B cell (primary cell): ENCODE data around the gene SLC32A1. TPM values are rescaled to one million over a fixed set of nuclear protein-coding genes. Genes with fewer than 3 reads are reported as not detected.

Source experiments
- ATAC-seq: fragments of 200-7000 bp; cut with Tn5 transposase; one replicate; pipeline ENCODE4 v1.10.0; 2021; ENCODE audit warnings: low read depth, mild to moderate bottlenecking, moderate number of reproducible peaks, moderate library complexity
- CTCF ChIA-PET: fragments of 350-600 bp; sonication (Branson Sonifier 250); formaldehyde crosslinking; loops from one replicate; lab custom pipeline; 2021; ENCODE audit warnings: antibody characterized with exemption, inconsistent platforms; lab: Charles Lee
- POLR2A ChIA-PET: fragments of 350-600 bp; sonication (Branson Sonifier 250); formaldehyde crosslinking; loops from one replicate; lab custom pipeline; 2021; ENCODE audit warnings: antibody characterized with exemption; lab: Charles Lee
- DNase-seq: peaks from one replicate; pipeline ENCODE4 v3.0.0; 2013
- H2AFZ ChIP-seq: 2 replicates; pipeline ENCODE4 v1.6.1; 2012; ENCODE audit warnings: mild to moderate bottlenecking, low read depth, low read length; ENCODE audit not compliant: insufficient read depth, poor library complexity, severe bottlenecking
- H3K27ac ChIP-seq, 2 donors: 1 replicate in 1 of 2; 2 replicates in 1 of 2; pipeline ENCODE4 v1.5.1; 2012 to 2013; ENCODE audit warnings: low read length in 2 of 2, mild to moderate bottlenecking in 2 of 2, moderate library complexity in 1 of 2
- H3K27me3 ChIP-seq, 4 experiments: fragments of 200-600 bp in 1 of 4; sonication (generic) in 1 of 4; replicated peaks in 1 of 4; 1 replicate in 2 of 4; 2 replicates in 2 of 4; pipeline versions ENCODE4 v1.6.1 to v1.7.0; 2013 to 2016; ENCODE audit warnings: low read length in 3 of 4, mild to moderate bottlenecking in 2 of 4, mixed read lengths in 1 of 4, moderate library complexity in 1 of 4; ENCODE audit not compliant: insufficient read depth in 4 of 4, control insufficient read depth in 3 of 4; ENCODE audit errors: control extremely low read depth in 1 of 4
- H3K36me3 ChIP-seq, 2 experiments: replicated peaks in 1 of 2; 1 replicate in 1 of 2; 2 replicates in 1 of 2; pipeline versions ENCODE4 v1.6.1 to v1.7.1; 2013; ENCODE audit warnings: low read length in 1 of 2; ENCODE audit not compliant: insufficient read depth in 2 of 2, control insufficient read depth in 1 of 2; ENCODE audit errors: control extremely low read depth in 1 of 2, extremely low read depth in 1 of 2
- H3K4me1 ChIP-seq, 2 donors: fragments of 200-600 bp in 1 of 2; sonication (generic) in 1 of 2; 1 replicate in 1 of 2; 2 replicates in 1 of 2; pipeline versions ENCODE4 v1.5.1 to v1.6.1; 2013 to 2017; ENCODE audit warnings: low read length in 2 of 2; ENCODE audit not compliant: control insufficient read depth in 2 of 2, insufficient read depth in 2 of 2
- H3K4me2 ChIP-seq: replicated peaks from 2 replicates; pipeline ENCODE3; 2012; ENCODE audit warnings: mild to moderate bottlenecking, low read depth, low read length; ENCODE audit not compliant: poor library complexity, severe bottlenecking
- H3K4me3 ChIP-seq, 5 experiments: fragments of 200-600 bp in 1 of 5; sonication (generic) in 1 of 5; 1 replicate in 3 of 5; 2 replicates in 2 of 5; pipeline versions ENCODE4 v1.5.1 to v1.7.0; 2011 to 2016; ENCODE audit warnings: low read length in 4 of 5, mild to moderate bottlenecking in 4 of 5, low read depth in 2 of 5, control low read depth in 1 of 5, moderate library complexity in 1 of 5; ENCODE audit not compliant: insufficient read depth in 1 of 5; ENCODE audit errors: control extremely low read depth in 1 of 5, extremely low read depth in 1 of 5
- H3K79me2 ChIP-seq: fragments of 200-600 bp; sonication (generic); one replicate; pipeline ENCODE4 v1.6.0; 2016; ENCODE audit warnings: low read length; ENCODE audit not compliant: control insufficient read depth, insufficient read depth
- H3K9ac ChIP-seq: fragments of 200-600 bp; sonication (generic); 2 replicates; pipeline ENCODE4 v1.6.1; 2017; ENCODE audit warnings: mild to moderate bottlenecking, low read length, moderate library complexity
- H3K9me3 ChIP-seq, 3 donors: one replicate each; pipeline versions ENCODE4 v1.6.1 to v1.7.1; 2013; ENCODE audit warnings: low read length in 2 of 3; ENCODE audit not compliant: control insufficient read depth in 2 of 3, insufficient read depth in 1 of 3; ENCODE audit errors: control extremely low read depth in 1 of 3
- H4K20me1 ChIP-seq: 2 replicates; pipeline ENCODE4 v1.6.0; 2012; ENCODE audit warnings: mild to moderate bottlenecking, low read length; ENCODE audit not compliant: insufficient read depth, control insufficient read depth, poor library complexity, severe bottlenecking
- H3K27ac Mint-ChIP-seq: one replicate; pipeline ENCODE4 v1.8.0; 2021; ENCODE audit warnings: mixed read lengths
- H3K27me3 Mint-ChIP-seq: one replicate; pipeline ENCODE4 v1.8.0; 2021; ENCODE audit warnings: mixed read lengths
- H3K4me1 Mint-ChIP-seq: one replicate; pipeline ENCODE4 v1.8.0; 2021; ENCODE audit warnings: mixed read lengths
- H3K4me3 Mint-ChIP-seq: one replicate; pipeline ENCODE4 v1.8.0; 2021; ENCODE audit warnings: mixed read lengths
- H3K9me3 Mint-ChIP-seq: one replicate; pipeline ENCODE4 v1.8.0; 2022; ENCODE audit warnings: mixed read lengths; ENCODE audit not compliant: insufficient read depth
- EZH2 ChIP-seq: IDR thresholded peaks from 2 replicates; pipeline ENCODE4 v1.6.1; 2012; ENCODE audit warnings: borderline replicate concordance, low read depth, mild to moderate bottlenecking, moderate library complexity, low read length; ENCODE audit not compliant: insufficient read depth, poor library complexity, severe bottlenecking
- WGBS: methylation state at CpG from one replicate; pipeline ENCODE4 v1.1.5; 2013; ENCODE audit warnings: missing lambda C conversion rate; ENCODE audit not compliant: insufficient coverage; 5-methylcytosine and 5-hydroxymethylcytosine counted together
- intact Hi-C: fragments of 100-400 bp; cut with micrococcal nuclease; formaldehyde crosslinking; loops from one replicate; pipeline ENCODE4 v1.10.0; 2022
- polyA plus RNA-seq: library from polyadenylated mRNA; depleted of rRNA; stranded (reverse); fragments of >200 nt; gene quantifications from 2 replicates; pipeline ENCODE4 v1.2.3, GENCODE V29; 2012
- total RNA-seq, 2 donors: library from RNA; stranded (reverse); fragments of 120-200 nt in 1 of 2; gene quantifications; 1 replicate in 1 of 2; 2 replicates in 1 of 2; pipeline versions ENCODE4 v1.2.3 to v1.2.4, GENCODE V29; 2013 to 2022
- TF ChIP-seq, protein P1 (sequence below): fragments of 200-600 bp; IDR thresholded peaks from one replicate; pipeline ENCODE4 v1.8.0; 2022; ENCODE audit warnings: antibody characterized with exemption, mild to moderate bottlenecking

The SLC32A1 gene
- total and polyA plus RNA-seq, 2 donors (not counting 1 experiment from before 2014, with no cell fraction given) = not detected

DNA sequence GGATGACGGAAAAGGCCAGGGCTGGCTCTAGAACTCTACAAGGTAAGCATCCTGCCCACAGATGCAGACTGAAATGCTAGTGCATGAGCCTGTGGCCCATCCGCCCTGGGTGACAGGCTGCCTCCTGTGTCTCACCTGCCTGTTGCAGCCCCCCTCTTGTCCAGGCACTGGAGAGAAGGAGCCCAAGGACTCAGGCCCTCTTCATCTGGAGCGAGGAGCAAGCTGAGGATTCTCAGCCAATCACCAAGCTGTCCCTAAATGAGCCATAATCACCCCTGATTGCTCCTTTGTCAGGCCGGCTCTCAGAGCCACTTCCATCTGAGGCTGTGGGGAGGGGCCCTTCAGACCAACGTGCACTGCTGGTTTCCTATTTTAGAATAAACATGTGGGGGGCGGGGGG is 10.0 kb upstream of the SLC32A1 start:
- ATAC-seq = no peak
- H3K4me3 Mint-ChIP-seq = no peak overlapping the region
- whole genome bisulfite sequencing = 33% methylated on average over 5 of the region's 6 CpGs
- H3K27me3 Mint-ChIP-seq = peaks cover 59% of the 10 kb centered on the region
- Histone ChIP-seq H3K9me3 (no peaks in the 10 kb centered on the region), H2AFZ (no peak overlapping the region), H4K20me1 (no peaks in the 10 kb centered on the region), H3K27me3 (peaks cover 0 to 28% (median 12%) of the 10 kb centered on the region in 4 experiments), H3K36me3 (no peaks in the 10 kb centered on the region), H3K4me2 (no peak overlapping the region), H3K4me3 (no peak overlapping the region), H3K79me2 (no peaks in the 10 kb centered on the region), H3K4me1 (no peaks in the 10 kb centered on the region), H3K9ac (no peak overlapping the region), H3K27ac (no peak overlapping the region)
- intact Hi-C loops = no loop called here
- no peaks in the 10 kb centered on the region for H3K4me1 Mint-ChIP-seq
- ChIA-PET POLR2A (no interaction called here), CTCF (no interaction called here)
- H3K27ac Mint-ChIP-seq = no peak overlapping the region
- H3K9me3 Mint-ChIP-seq = no peaks in the 10 kb centered on the region
- TF ChIP-seq EZH2 = no peak
- TF ChIP-seq, protein P1, sequence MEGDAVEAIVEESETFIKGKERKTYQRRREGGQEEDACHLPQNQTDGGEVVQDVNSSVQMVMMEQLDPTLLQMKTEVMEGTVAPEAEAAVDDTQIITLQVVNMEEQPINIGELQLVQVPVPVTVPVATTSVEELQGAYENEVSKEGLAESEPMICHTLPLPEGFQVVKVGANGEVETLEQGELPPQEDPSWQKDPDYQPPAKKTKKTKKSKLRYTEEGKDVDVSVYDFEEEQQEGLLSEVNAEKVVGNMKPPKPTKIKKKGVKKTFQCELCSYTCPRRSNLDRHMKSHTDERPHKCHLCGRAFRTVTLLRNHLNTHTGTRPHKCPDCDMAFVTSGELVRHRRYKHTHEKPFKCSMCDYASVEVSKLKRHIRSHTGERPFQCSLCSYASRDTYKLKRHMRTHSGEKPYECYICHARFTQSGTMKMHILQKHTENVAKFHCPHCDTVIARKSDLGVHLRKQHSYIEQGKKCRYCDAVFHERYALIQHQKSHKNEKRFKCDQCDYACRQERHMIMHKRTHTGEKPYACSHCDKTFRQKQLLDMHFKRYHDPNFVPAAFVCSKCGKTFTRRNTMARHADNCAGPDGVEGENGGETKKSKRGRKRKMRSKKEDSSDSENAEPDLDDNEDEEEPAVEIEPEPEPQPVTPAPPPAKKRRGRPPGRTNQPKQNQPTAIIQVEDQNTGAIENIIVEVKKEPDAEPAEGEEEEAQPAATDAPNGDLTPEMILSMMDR = no peak
- DNase-seq = no peak

DNA sequence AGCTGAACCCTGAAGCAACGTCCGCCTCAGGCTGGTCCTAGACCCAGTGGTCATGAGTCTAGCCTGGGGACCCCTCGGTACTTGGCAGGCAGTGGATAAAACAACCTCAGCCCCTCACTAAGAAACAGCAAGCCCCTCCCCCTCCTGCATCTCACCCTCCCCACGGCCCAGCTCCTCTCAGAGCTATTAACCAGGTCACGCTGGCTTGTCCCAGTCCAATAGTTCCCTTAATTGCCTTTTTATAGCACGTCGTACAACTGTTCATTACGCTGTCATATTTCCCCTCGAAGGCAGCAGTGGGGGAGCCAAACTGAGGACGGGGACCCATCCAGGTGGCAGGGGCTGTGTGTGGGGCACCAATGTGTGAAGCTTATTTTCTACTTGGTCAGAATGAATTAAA is 8.6 kb upstream of the SLC32A1 start:
- no peaks in the 10 kb centered on the region for H3K9me3 ChIP-seq
- ChIA-PET POLR2A (interaction anchor here (0.6 kb wide), 1 partner anchor 25 kb away, joined by 9 read pairs; no protein-coding TSS in a partner anchor), CTCF (no interaction called here)
- H4K20me1 ChIP-seq = no peaks in the 10 kb centered on the region
- H3K4me3 ChIP-seq = no peak overlapping the region
- no peak overlapping the region for H3K9ac ChIP-seq
- no peak overlapping the region for H3K27ac ChIP-seq
- H3K9me3 Mint-ChIP-seq = no peaks in the 10 kb centered on the region
- intact Hi-C loops = no loop called here
- 43% methylated on average over 9 of the region's 10 CpGs for WGBS
- H3K36me3 ChIP-seq = no peaks in the 10 kb centered on the region
- peaks cover 0 to 4% of the 10 kb centered on the region in 2 donors for H3K4me1 ChIP-seq
- H3K4me1 Mint-ChIP-seq = no peaks in the 10 kb centered on the region
- no peak overlapping the region for H3K27ac Mint-ChIP-seq
- DNase-seq = no peak
- no peak overlapping the region for H3K4me3 Mint-ChIP-seq
- TF ChIP-seq, protein P1 = no peak
- TF ChIP-seq EZH2 = no peak
- peaks cover 0 to 41% (median 18%) of the 10 kb centered on the region in 4 experiments for H3K27me3 ChIP-seq
- peaks cover 68% of the 10 kb centered on the region for H3K27me3 Mint-ChIP-seq
- no peak for ATAC-seq
- no peak overlapping the region for H3K4me2 ChIP-seq
- no peaks in the 10 kb centered on the region for H3K79me2 ChIP-seq
- no peak overlapping the region for H2AFZ ChIP-seq
